Astrocyte of the spinal cord (primary cell): ENCODE measurements around the gene GRB10.
"Not testable (repeated sequence)": the region's sequence is repeated elsewhere in the genome, so short reads cannot be mapped to it uniquely, and the experiment has no call there.

Source experiments
- DNase-seq: peaks from one replicate; pipeline ENCODE4 v3.0.0; 2011; ENCODE audit warnings: low read depth, low spot score
- H3K4me3 ChIP-seq: 2 replicates; pipeline ENCODE4 v1.5.1; 2011; ENCODE audit warnings: low read depth, mild to moderate bottlenecking, low read length, moderate library complexity
- in situ Hi-C: cut with HindIII; loops from 2 replicates; pipeline ENCODE4 v1.10.0; 2017; ENCODE audit warnings: low sequenced_read_pairs
- TF ChIP-seq, protein P1 (sequence below): IDR thresholded peaks from 2 replicates; pipeline ENCODE4 v1.5.1; 2012; ENCODE audit warnings: low read depth, mild to moderate bottlenecking, low read length, inconsistent platforms

Gene GRB10

DNA sequence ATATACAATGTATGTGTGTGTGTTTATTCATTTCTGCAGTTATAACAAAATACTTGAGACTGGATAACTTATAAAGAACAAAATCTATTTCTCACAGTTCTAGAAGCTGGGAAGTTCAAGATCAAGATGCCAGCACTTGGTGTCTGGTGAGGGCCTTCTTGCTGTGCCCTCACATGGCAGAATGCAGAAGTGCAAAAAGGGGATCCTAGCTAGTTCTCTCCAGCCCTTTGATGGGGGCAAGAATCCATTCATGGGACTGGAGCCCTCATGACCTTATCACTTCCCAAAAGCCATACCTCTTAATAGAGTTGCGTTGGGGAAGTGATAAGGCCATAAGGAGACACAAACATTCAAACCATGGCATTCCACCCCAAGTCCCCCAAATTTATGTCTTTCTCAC lies 8.4 kb downstream of the GRB10 start:
- TF ChIP-seq, protein P1, sequence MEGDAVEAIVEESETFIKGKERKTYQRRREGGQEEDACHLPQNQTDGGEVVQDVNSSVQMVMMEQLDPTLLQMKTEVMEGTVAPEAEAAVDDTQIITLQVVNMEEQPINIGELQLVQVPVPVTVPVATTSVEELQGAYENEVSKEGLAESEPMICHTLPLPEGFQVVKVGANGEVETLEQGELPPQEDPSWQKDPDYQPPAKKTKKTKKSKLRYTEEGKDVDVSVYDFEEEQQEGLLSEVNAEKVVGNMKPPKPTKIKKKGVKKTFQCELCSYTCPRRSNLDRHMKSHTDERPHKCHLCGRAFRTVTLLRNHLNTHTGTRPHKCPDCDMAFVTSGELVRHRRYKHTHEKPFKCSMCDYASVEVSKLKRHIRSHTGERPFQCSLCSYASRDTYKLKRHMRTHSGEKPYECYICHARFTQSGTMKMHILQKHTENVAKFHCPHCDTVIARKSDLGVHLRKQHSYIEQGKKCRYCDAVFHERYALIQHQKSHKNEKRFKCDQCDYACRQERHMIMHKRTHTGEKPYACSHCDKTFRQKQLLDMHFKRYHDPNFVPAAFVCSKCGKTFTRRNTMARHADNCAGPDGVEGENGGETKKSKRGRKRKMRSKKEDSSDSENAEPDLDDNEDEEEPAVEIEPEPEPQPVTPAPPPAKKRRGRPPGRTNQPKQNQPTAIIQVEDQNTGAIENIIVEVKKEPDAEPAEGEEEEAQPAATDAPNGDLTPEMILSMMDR, result no peak
- no peak for DNase-seq
- in situ Hi-C loops, result no loop called here
- no peak overlapping the region for H3K4me3 ChIP-seq

DNA sequence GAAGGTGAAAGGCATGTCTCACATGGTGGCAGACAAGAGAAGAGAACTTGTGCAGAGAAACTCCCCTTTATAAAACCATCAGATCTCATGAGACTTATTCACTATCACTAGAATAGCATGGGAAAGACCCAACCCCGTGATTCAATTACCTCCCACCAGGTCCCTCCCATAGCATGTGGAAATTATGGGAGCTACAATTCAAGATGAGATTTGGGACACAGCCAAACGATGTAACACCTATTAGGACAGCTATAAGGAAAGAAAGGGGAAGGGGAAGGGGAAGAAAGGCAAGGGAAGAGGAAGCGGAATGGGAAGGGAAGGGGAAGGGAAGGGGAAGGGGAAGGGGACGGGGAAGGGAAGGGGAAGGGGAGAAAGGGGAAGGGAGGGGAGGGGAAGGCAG lies 9.6 kb downstream of the GRB10 start:
- DNase-seq, H3K4me3 ChIP-seq, in situ Hi-C loops: not testable (repeated sequence)

DNA sequence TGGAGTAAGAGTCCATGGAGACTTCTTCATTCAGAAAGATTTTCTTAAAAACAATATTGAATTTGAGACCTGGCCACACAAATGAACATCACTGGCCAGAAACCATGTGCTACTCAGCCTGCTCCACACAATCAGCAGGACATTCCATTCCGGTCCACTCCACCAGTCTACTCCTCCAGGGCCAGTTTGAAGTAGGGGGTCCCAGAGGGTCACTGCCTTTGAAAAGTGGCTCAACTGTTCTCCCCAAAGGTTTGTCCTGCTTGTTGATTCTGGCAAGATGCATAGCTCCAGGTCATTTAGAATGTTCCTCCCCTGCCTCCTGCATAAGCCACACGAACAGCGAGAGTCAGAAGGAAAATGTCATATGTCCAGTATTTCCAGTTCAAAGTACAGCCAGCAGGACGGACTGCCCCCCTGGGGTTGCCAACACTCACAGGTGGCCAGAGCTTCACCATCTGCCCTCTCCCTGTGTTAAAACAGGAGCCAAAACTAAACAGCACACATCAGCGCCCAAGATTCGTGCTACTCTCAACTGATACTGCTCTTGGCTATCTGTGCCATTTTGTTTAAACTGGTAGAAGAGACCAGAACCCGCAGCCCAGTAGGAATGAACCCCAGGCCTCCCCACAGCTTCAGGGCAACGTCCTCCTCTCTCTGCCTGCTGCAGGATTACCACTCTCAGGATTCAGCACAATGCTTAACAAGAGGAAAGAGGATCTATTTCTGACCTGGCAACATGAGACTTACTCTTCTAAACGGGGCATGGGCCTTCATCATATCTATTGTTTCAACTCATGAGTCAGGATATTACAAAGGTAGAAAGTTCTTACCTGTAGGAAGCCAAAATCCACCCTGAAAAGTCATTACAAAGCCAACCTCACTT lies 11.3 kb downstream of the GRB10 start:
- peak; percentile 54 for DNase-seq
- in situ Hi-C loops, result no loop called here
- TF ChIP-seq, protein P1, result no peak
- H3K4me3 ChIP-seq, result no peak overlapping the region

DNA sequence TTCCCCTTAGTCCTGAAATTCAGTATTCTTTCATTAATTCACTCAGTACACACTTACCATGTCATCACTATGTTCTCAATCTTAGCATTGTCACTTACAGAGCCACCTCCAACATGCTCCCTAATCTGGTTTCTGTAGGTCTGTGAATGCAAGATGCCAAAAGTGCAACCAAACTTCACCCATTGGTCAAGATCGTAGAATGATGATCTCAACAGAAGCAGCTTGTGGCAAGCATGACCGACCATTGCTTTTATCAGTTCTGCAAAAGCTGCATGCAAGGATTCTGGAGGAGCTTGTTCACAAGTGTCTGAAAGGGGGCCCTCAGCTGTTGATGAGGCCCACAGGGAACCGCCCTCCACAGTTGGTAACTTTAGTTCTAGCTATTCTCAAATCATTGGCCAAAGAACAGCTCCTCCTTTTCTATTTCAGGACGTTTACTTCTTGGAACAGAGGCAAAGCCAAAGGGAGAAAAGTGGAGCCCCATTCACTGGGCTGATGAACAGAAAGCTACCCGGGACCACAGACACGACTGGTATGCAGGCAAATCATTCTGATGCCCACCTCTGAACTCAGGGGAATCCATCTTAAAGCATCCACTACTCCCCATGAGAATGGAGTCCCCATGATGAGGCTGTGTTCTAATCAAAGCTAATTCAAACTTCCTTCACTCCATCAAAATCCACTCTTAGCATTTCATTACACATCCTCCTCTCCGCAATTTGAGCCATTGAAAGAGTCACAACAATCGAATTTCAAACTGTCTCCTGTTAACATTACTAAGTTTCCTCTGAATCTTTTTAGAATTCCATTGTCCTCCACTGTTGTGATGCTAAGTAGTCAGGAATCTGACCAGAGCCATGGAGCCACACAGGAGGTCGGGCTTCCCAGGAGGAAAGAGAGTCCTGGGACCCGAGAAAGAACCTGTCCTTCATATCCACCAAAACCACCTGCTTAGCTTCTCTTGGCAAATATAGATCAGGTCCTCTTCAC lies 13.9 kb downstream of the GRB10 start:
- TF ChIP-seq, protein P1, result no peak
- in situ Hi-C loops, result no loop called here
- no peak overlapping the region for H3K4me3 ChIP-seq

DNA sequence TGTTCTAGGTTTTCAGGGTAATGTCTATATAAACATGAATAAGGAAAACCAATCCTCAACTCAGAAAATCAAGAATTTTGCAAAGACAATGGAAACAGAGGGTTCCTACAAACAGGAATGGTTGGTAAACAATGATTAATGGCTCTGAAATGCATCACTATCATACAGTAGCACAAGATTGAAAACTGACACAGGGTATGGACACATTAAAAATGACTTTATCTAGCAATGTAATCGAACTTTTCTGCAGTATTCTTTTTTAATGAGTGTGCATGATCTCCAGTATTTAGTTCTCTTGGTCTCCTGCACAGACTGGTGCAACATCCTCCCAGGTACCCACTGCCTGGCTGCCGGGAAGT lies 15.9 kb downstream of the GRB10 start:
- TF ChIP-seq, protein P1, result no peak
- no peak overlapping the region for H3K4me3 ChIP-seq
- DNase-seq, result no peak
- in situ Hi-C loops, result no loop called here

More for the DNA sequence above, 13.9 kb downstream of the GRB10 start:
- DNase-seq, result no peak

DNA sequence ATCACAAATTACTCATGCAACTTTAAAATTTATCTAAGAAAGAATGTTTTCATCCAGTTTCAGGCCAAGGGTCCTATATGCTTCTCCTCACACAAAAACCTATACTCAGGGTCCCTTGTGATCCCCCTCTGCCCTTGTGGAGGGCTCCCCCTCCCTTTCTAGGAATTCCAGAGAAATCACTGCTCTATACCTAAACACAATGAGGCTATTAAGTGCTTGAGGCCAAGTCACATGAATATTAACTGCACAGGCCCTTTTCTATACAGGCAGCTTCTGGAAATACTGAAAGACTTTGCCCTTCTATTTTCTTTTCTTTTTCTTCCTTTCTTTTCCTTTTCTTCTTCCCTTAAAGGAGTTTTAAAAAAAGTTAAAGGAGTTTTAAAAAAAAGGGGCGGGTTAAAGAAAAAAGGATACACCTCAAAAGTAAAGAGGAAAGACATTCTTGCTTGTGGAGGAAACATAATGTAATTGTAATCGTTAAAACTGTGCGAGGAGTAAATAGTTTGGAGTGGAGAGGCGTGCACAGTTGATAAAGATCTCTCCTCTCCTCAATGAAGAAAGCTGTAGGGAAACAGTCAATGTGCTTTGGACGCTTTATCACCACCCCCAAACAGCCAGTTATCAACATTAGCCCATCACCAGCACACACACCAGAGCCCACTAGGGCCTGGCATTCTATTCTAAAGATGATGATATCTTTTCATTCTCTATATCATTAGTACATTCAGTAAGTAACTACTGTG lies 16.4 kb downstream of the GRB10 start:
- TF ChIP-seq, protein P1, result no peak
- H3K4me3 ChIP-seq, result no peak overlapping the region
- in situ Hi-C loops, result no loop called here
- no peak for DNase-seq
